A673 (cell line): ENCODE results near the gene SH3GL2. TPM values are rescaled to one million over a fixed set of nuclear protein-coding genes. Genes with fewer than 3 reads are reported as not detected.

Experiments used
- BruUV-seq: library from RNA; stranded (reverse); fragments of 400-500 nt; replicated peaks from 2 replicates; lab custom pipeline; 2021; lab: Mats Ljungman, UMichigan
- CTCF ChIA-PET: fragments of 300-600 bp; sonication (Branson Sonifier 250); formaldehyde crosslinking; loops from one replicate; lab custom pipeline; 2022; ENCODE audit warnings: antibody characterized with exemption; lab: Charles Lee
- POLR2A ChIA-PET: fragments of 300-600 bp; sonication (Branson Sonifier 250); formaldehyde crosslinking; loops from one replicate; lab custom pipeline; 2022; ENCODE audit warnings: antibody characterized with exemption; ENCODE audit not compliant: low non-redundant PET; lab: Charles Lee
- DNase-seq: peaks from one replicate; pipeline ENCODE4 v3.0.0-alpha.2; 2015; ENCODE audit warnings: low spot score
- H3K27ac ChIP-seq: fragments of 200-600 bp; sonication (generic); 2 replicates; pipeline ENCODE4 v1.5.1; 2016; ENCODE audit warnings: mixed run types, low read depth, mild to moderate bottlenecking, mixed read lengths, antibody characterized with exemption, low read length; ENCODE audit not compliant: poor library complexity, severe bottlenecking
- H3K27me3 ChIP-seq: fragments of 200-600 bp; sonication (generic); replicated peaks from 2 replicates; pipeline ENCODE4 v1.6.1; 2017; ENCODE audit warnings: mixed run types, low read depth, mild to moderate bottlenecking, mixed read lengths, antibody characterized with exemption, low read length; ENCODE audit not compliant: insufficient read depth, poor library complexity
- H3K36me3 ChIP-seq: fragments of 200-600 bp; sonication (generic); 2 replicates; pipeline ENCODE4 v1.6.1; 2016; ENCODE audit warnings: mixed run types, mild to moderate bottlenecking, mixed read lengths, antibody characterized with exemption, low read length; ENCODE audit not compliant: insufficient read depth, poor library complexity, severe bottlenecking
- H3K4me1 ChIP-seq: fragments of 200-600 bp; sonication (generic); 2 replicates; pipeline ENCODE4 v1.6.1; 2017; ENCODE audit warnings: mixed run types, mild to moderate bottlenecking, mixed read lengths, antibody characterized with exemption, low read length; ENCODE audit not compliant: insufficient read depth, poor library complexity, severe bottlenecking
- H3K4me3 ChIP-seq: fragments of 200-600 bp; sonication (generic); 2 replicates; pipeline ENCODE4 v1.5.1; 2016; ENCODE audit warnings: low read depth, mixed run types, mild to moderate bottlenecking, mixed read lengths, low read length; ENCODE audit not compliant: poor library complexity, severe bottlenecking
- H3K9me3 ChIP-seq: fragments of 200-600 bp; sonication (generic); 2 replicates; pipeline ENCODE4 v1.6.1; 2016; ENCODE audit warnings: mixed run types, low read depth, mild to moderate bottlenecking, mixed read lengths, antibody characterized with exemption, low read length; ENCODE audit not compliant: poor library complexity, severe bottlenecking
- EZH2 ChIP-seq: fragments of 200-600 bp; sonication (generic); IDR thresholded peaks from 2 replicates; pipeline ENCODE4 v1.6.1; 2017; ENCODE audit warnings: borderline replicate concordance, low read depth, mild to moderate bottlenecking, mixed read lengths, antibody characterized with exemption, low read length; ENCODE audit not compliant: poor library complexity, severe bottlenecking
- intact Hi-C: fragments of 100-400 bp; cut with micrococcal nuclease; formaldehyde crosslinking; loops from one replicate; pipeline ENCODE4 v1.10.0; 2022; ENCODE audit not compliant: unreplicated experiment
- total RNA-seq: library from RNA; stranded (reverse); gene quantifications from 2 replicates; pipeline ENCODE4 v1.2.3, GENCODE V29; 2021
- TF ChIP-seq, protein P1 (sequence below): fragments of 300-800, 200-600 bp; sonication (generic); conservative IDR thresholded peaks from 2 replicates; pipeline ENCODE4 v1.5.1; 2017; ENCODE audit warnings: low read depth, mild to moderate bottlenecking, antibody characterized with exemption, low read length, moderate library complexity, mixed read lengths

Gene SH3GL2
- total RNA-seq, 1 experiment from 2014 or later = not detected

DNA sequence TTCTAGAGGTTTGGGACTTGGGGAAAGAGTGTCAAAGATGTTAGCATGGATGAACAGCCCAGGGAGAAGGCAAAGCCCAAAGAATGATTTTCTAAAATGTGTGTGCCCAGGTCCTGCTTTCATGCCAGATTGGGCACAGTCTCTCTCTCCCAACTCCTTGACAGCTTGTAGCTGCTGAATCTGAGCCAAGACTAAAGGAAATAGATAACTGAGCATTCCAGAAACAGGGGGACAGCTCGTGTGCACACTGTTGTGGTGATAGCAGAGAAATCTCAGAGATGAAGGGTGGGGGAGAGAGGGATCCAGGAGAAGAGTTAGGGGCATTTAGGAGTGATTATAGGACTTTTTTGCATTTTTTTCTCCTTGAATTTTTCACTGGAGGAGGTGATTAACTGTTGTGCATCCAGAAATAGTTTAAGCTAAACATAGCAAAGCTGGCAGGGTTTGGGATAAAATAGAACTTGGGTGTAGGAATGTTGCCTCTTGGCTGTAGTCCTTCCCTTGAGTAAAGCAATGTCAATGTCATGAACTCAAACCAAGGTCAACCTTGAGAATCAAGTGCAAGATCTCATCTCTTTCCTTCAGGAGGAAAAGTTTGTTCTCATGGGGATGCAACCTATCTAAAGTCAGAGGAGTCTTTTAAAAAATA lies 245.9 kb downstream of the SH3GL2 start:
- Histone ChIP-seq H3K36me3 (no peaks in the 10 kb centered on the region), H3K9me3 (no peaks in the 10 kb centered on the region), H3K27ac (no peak overlapping the region), H3K27me3 (no peaks in the 10 kb centered on the region), H3K4me3 (no peak overlapping the region), H3K4me1 (no peaks in the 10 kb centered on the region)
- DNase-seq = no peak
- intact Hi-C loops = no loop called here
- no peak for TF ChIP-seq EZH2
- TF ChIP-seq, protein P1, sequence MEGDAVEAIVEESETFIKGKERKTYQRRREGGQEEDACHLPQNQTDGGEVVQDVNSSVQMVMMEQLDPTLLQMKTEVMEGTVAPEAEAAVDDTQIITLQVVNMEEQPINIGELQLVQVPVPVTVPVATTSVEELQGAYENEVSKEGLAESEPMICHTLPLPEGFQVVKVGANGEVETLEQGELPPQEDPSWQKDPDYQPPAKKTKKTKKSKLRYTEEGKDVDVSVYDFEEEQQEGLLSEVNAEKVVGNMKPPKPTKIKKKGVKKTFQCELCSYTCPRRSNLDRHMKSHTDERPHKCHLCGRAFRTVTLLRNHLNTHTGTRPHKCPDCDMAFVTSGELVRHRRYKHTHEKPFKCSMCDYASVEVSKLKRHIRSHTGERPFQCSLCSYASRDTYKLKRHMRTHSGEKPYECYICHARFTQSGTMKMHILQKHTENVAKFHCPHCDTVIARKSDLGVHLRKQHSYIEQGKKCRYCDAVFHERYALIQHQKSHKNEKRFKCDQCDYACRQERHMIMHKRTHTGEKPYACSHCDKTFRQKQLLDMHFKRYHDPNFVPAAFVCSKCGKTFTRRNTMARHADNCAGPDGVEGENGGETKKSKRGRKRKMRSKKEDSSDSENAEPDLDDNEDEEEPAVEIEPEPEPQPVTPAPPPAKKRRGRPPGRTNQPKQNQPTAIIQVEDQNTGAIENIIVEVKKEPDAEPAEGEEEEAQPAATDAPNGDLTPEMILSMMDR = no peak
- POLR2A ChIA-PET = no interaction called here
- no TSS peak for BruUV-seq
- CTCF ChIA-PET = no interaction called here

DNA sequence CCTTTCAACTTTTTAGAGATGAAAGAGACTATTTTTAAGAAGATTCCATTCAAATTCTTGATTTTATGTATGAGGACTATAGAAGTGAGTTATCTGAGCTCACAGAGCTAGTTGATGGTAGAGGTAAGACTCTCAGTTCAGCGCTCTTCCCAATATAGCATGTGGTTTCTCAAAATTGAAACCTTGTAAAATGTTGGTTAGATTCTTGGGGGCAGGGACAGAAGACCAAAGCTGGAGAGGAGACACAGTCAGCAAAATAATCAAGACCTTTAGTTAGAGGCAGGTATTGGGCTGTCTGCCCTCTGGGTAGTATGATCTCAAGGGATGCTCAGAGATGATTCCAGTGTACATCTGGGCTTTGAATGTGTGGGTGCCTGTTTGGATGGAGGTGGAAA lies 246.4 kb downstream of the SH3GL2 start:
- ChIA-PET CTCF (no interaction called here), POLR2A (no interaction called here)
- no TSS peak for BruUV-seq
- no peaks in the 10 kb centered on the region for H3K36me3 ChIP-seq
- no peak for DNase-seq
- no peaks in the 10 kb centered on the region for H3K27me3 ChIP-seq
- TF ChIP-seq, protein P1 = no peak
- no peak for TF ChIP-seq EZH2
- H3K4me3 ChIP-seq = no peak overlapping the region
- H3K9me3 ChIP-seq = no peaks in the 10 kb centered on the region
- no peak overlapping the region for H3K27ac ChIP-seq
- intact Hi-C loops = no loop called here
- no peaks in the 10 kb centered on the region for H3K4me1 ChIP-seq

DNA sequence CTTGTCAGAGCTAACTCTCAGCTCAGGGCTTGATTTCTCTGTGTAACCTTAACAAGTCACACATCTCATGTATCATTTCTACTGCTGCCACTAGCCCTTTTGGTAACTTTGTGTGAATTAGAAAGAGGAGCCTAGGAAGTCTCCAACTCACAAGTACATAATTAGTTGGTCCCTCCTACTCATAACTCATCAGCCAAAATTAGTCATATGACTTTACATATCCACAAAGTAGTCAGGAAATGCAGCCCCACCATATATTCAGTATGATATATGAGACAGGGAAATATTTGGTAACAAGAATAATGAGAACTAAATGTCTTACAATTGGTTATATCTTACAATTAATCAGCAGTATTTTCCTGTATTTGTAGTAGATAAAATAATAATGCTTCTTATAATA lies 250.2 kb downstream of the SH3GL2 start:
- H3K9me3 ChIP-seq = no peaks in the 10 kb centered on the region
- no peaks in the 10 kb centered on the region for H3K36me3 ChIP-seq
- POLR2A ChIA-PET = no interaction called here
- intact Hi-C loops = no loop called here
- TF ChIP-seq, protein P1 = no peak
- no peak for TF ChIP-seq EZH2
- H3K27ac ChIP-seq = no peak overlapping the region
- CTCF ChIA-PET = no interaction called here
- no peaks in the 10 kb centered on the region for H3K27me3 ChIP-seq
- no peak overlapping the region for H3K4me3 ChIP-seq
- H3K4me1 ChIP-seq = no peaks in the 10 kb centered on the region
- no TSS peak for BruUV-seq
- no peak for DNase-seq
